ENCODE measurements around the gene FBLN1. TPM values are rescaled to one million over a fixed set of nuclear protein-coding genes. Genes with fewer than 3 reads are reported as not detected.
A peak's percentile ranks its signal among the peaks of the same experiment; 100 is the strongest.

Gene FBLN1
- total and polyA plus RNA-seq, 2 of the 13 experiments (the other 11 are each of a cell fraction or from before 2014, with no cell fraction given), result 37.3 to 103 TPM

DNA sequence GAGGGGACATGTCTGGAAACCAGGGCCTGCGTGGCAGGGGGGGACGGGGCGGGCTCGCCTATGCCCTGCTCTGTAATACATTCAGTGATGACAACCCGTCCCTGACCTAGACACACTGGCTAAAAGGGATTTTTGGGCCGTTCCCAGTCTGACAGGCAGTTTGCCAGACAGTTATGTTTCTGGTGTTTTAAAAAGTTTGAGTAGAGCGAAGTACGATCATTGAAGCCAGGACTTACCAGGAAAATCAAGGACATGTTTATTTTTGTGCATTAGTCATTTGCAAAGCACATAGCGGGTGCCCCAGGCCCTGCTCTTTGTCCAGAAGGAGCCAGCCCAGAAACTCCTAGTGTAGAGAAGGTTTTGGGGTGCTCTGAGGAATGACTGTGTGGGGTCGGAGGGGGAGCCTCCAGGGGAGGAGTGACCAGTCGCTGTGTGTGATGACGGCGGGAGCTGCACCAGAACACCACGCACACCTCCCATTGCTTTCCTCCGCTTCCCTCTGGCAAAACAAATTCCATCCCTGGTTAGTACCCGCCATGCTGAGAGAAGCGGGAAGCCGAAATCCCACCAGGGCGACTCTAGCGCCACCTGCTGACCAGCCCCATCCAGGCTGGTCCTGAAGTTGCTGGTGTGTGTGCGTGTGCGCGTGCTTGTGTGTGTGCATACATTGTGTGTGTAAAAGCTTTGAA lies 50.8 kb downstream of the FBLN1 start (continued):
- TF ChIP-seq, protein P1, sequence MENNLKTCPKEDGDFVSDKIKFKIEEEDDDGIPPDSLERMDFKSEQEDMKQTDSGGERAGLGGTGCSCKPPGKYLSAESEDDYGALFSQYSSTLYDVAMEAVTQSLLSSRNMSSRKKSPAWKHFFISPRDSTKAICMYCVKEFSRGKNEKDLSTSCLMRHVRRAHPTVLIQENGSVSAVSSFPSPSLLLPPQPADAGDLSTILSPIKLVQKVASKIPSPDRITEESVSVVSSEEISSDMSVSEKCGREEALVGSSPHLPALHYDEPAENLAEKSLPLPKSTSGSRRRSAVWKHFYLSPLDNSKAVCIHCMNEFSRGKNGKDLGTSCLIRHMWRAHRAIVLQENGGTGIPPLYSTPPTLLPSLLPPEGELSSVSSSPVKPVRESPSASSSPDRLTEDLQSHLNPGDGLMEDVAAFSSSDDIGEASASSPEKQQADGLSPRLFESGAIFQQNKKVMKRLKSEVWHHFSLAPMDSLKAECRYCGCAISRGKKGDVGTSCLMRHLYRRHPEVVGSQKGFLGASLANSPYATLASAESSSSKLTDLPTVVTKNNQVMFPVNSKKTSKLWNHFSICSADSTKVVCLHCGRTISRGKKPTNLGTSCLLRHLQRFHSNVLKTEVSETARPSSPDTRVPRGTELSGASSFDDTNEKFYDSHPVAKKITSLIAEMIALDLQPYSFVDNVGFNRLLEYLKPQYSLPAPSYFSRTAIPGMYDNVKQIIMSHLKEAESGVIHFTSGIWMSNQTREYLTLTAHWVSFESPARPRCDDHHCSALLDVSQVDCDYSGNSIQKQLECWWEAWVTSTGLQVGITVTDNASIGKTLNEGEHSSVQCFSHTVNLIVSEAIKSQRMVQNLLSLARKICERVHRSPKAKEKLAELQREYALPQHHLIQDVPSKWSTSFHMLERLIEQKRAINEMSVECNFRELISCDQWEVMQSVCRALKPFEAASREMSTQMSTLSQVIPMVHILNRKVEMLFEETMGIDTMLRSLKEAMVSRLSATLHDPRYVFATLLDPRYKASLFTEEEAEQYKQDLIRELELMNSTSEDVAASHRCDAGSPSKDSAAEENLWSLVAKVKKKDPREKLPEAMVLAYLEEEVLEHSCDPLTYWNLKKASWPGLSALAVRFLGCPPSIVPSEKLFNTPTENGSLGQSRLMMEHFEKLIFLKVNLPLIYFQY (CRISPR knock-in tag; IDR thresholded peaks at IDR 0.05; ENCODE audit: borderline replicate concordance), result no peak
- TF ChIP-seq, protein P2, sequence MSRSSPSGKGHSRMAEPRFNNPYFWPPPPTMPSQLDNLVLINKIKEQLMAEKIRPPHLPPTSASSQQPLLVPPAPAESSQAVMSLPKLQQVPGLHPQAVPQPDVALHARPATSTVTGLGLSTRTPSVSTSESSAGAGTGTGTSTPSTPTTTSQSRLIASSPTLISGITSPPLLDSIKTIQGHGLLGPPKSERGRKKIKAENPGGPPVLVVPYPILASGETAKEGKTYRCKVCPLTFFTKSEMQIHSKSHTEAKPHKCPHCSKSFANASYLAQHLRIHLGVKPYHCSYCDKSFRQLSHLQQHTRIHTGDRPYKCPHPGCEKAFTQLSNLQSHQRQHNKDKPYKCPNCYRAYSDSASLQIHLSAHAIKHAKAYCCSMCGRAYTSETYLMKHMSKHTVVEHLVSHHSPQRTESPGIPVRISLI (CRISPR knock-in tag; IDR thresholded peaks at IDR 0.05; ENCODE audit: borderline replicate concordance), result no peak
- TF ChIP-seq FOXA3 (CRISPR knock-in tag; IDR thresholded peaks at IDR 0.05) (peak; percentile 23; the same call in 1 of the 2 replicates), TCF7 (IDR thresholded peaks at IDR 0.05; ENCODE audit: low read depth) (peak; percentile 76), SYNCRIP (IDR thresholded peaks at IDR 0.05; ENCODE audit: insufficient read depth, low read depth, low read length) (no peak), NFE2 (CRISPR knock-in tag; IDR thresholded peaks at IDR 0.05) (no peak), NCOA2 (CRISPR knock-in tag; IDR thresholded peaks at IDR 0.05) (no peak), SRSF4 (IDR thresholded peaks at IDR 0.05; ENCODE audit: low read depth, low read length, poor library complexity, severe bottlenecking) (no peak), ELF4 (CRISPR knock-in tag; IDR thresholded peaks at IDR 0.05; ENCODE audit: borderline replicate concordance) (no peak), ZNF124 (CRISPR knock-in tag; IDR thresholded peaks at IDR 0.05) (0 out of 2 replicates have a peak, but pooled peaks have one; percentile 46), ZNF496 (CRISPR knock-in tag; IDR thresholded peaks at IDR 0.05; ENCODE audit: insufficient replicate concordance) (no peak), ZNF256 (CRISPR knock-in tag; conservative IDR thresholded peaks at IDR 0.05) (no peak), RAD21 (CRISPR knock-in tag; IDR thresholded peaks at IDR 0.05) (peak; percentile 94)
- TF ChIP-seq, protein P3, sequence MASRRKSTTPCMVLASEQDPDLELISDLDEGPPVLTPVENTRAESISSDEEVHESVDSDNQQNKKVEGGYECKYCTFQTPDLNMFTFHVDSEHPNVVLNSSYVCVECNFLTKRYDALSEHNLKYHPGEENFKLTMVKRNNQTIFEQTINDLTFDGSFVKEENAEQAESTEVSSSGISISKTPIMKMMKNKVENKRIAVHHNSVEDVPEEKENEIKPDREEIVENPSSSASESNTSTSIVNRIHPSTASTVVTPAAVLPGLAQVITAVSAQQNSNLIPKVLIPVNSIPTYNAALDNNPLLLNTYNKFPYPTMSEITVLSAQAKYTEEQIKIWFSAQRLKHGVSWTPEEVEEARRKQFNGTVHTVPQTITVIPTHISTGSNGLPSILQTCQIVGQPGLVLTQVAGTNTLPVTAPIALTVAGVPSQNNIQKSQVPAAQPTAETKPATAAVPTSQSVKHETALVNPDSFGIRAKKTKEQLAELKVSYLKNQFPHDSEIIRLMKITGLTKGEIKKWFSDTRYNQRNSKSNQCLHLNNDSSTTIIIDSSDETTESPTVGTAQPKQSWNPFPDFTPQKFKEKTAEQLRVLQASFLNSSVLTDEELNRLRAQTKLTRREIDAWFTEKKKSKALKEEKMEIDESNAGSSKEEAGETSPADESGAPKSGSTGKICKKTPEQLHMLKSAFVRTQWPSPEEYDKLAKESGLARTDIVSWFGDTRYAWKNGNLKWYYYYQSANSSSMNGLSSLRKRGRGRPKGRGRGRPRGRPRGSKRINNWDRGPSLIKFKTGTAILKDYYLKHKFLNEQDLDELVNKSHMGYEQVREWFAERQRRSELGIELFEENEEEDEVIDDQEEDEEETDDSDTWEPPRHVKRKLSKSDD (CRISPR knock-in tag; IDR thresholded peaks at IDR 0.05; ENCODE audit: low read depth), result no peak
- TF ChIP-seq, protein P4, sequence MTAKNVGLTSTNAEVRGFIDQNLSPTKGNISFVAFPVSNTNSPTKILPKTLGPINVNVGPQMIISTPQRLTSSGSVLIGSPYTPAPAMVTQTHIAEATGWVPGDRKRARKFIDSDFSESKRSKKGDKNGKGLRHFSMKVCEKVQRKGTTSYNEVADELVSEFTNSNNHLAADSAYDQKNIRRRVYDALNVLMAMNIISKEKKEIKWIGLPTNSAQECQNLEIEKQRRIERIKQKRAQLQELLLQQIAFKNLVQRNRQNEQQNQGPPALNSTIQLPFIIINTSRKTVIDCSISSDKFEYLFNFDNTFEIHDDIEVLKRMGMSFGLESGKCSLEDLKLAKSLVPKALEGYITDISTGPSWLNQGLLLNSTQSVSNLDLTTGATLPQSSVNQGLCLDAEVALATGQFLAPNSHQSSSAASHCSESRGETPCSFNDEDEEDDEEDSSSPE (CRISPR knock-in tag; IDR thresholded peaks at IDR 0.05), result peak; percentile 78
- TF ChIP-seq, protein P5, sequence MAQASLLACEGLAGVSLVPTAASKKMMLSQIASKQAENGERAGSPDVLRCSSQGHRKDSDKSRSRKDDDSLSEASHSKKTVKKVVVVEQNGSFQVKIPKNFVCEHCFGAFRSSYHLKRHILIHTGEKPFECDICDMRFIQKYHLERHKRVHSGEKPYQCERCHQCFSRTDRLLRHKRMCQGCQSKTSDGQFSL (CRISPR knock-in tag; IDR thresholded peaks at IDR 0.05), result no peak
- TF ChIP-seq, protein P6, sequence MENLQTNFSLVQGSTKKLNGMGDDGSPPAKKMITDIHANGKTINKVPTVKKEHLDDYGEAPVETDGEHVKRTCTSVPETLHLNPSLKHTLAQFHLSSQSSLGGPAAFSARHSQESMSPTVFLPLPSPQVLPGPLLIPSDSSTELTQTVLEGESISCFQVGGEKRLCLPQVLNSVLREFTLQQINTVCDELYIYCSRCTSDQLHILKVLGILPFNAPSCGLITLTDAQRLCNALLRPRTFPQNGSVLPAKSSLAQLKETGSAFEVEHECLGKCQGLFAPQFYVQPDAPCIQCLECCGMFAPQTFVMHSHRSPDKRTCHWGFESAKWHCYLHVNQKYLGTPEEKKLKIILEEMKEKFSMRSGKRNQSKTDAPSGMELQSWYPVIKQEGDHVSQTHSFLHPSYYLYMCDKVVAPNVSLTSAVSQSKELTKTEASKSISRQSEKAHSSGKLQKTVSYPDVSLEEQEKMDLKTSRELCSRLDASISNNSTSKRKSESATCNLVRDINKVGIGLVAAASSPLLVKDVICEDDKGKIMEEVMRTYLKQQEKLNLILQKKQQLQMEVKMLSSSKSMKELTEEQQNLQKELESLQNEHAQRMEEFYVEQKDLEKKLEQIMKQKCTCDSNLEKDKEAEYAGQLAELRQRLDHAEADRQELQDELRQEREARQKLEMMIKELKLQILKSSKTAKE (CRISPR knock-in tag; IDR thresholded peaks at IDR 0.05; ENCODE audit: borderline replicate concordance), result no peak

Measured in HepG2 (cell line).